ENCODE data around the gene DIPK1A.

The DIPK1A gene

GRCh38 chr1:92931691-92932090 lies 29.6 kb downstream of the DIPK1A start:
- DNase-seq (ENCODE audit: insufficient read length) (no peak), FAIRE-seq (peak; percentile 51)
- TF ChIP-seq TAF1 (IDR thresholded peaks at IDR 0.05; ENCODE audit: borderline replicate concordance, low read depth, low read length) (no peak), POLR2A (IDR thresholded peaks at IDR 0.05; ENCODE audit: low read depth, low read length) (no peak), POLR2AphosphoS5 (IDR thresholded peaks at IDR 0.05; ENCODE audit: low read depth, low read length) (no peak)

DNA sequence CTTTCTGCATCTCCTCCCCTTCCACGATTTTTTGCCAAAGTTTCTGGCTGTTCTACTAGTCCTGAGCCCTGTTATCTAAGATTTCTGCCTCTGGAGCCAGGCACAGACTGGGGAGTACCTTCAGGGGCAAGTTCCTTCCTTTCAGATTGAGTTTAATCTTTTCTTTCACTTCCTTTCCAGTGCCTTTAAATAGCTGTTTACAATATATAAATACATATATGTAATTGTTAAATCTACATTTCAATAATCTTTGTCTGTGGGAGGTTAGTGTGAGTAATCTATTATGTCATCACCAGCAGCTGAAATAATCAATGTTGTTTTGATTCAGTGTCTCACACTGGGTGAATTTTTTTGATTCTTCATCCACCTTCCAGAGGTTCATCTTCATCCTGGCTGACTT lies 31.8 kb downstream of the DIPK1A start:
- DNase-seq (ENCODE audit: insufficient read length) (no peak), FAIRE-seq (peak; percentile 40)
- TF ChIP-seq TAF1 (IDR thresholded peaks at IDR 0.05; ENCODE audit: borderline replicate concordance, low read depth, low read length) (no peak), POLR2AphosphoS5 (IDR thresholded peaks at IDR 0.05; ENCODE audit: low read depth, low read length) (no peak), POLR2A (IDR thresholded peaks at IDR 0.05; ENCODE audit: low read depth, low read length) (no peak)

DNA sequence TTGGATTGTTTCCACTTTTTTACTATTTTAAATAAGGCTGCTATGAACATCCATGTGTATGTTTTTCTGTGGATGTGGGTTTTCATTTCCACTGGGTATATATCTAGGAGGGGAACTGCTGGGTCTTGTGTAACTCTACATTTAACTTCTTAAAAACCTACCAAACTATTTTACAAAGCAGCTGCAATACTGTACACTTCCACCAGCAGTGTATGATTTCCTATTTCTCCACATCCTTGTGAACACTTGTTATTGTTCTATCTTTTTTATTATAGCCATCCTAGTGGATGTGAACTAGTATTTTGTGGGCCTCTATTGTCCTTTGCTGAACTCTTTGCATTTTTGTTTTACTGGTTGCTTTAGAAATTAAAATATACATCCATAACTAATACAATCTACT lies 33.4 kb downstream of the DIPK1A start:
- no peak for FAIRE-seq
- TF ChIP-seq POLR2AphosphoS5 (IDR thresholded peaks at IDR 0.05; ENCODE audit: low read depth, low read length) (no peak), POLR2A (IDR thresholded peaks at IDR 0.05; ENCODE audit: low read depth, low read length) (no peak), TAF1 (IDR thresholded peaks at IDR 0.05; ENCODE audit: borderline replicate concordance, low read depth, low read length) (no peak)
- no peak for DNase-seq (ENCODE audit: insufficient read length)

- TF ChIP-seq POLR2AphosphoS5 (IDR thresholded peaks at IDR 0.05; ENCODE audit: low read depth, low read length) (no peak), POLR2A (IDR thresholded peaks at IDR 0.05; ENCODE audit: low read depth, low read length) (no peak), TAF1 (IDR thresholded peaks at IDR 0.05; ENCODE audit: borderline replicate concordance, low read depth, low read length) (no peak)
- no peak for DNase-seq (ENCODE audit: insufficient read length)
- no peak for FAIRE-seq
Measured at GRCh38 chr1:92926873-92927272, 34.4 kb downstream of the DIPK1A start.

GRCh38 chr1:92924501-92924900 lies 36.8 kb downstream of the DIPK1A start:
- DNase-seq (ENCODE audit: insufficient read length) = no peak
- peak; percentile 40 for FAIRE-seq
- no peak for TF ChIP-seq POLR2AphosphoS5 (IDR thresholded peaks at IDR 0.05; ENCODE audit: low read depth, low read length)
- no peak for TF ChIP-seq POLR2A (IDR thresholded peaks at IDR 0.05; ENCODE audit: low read depth, low read length)
- no peak for TF ChIP-seq TAF1 (IDR thresholded peaks at IDR 0.05; ENCODE audit: borderline replicate concordance, low read depth, low read length)

- no peak for TF ChIP-seq TAF1 (IDR thresholded peaks at IDR 0.05; ENCODE audit: borderline replicate concordance, low read depth, low read length)
- no peak for TF ChIP-seq POLR2AphosphoS5 (IDR thresholded peaks at IDR 0.05; ENCODE audit: low read depth, low read length)
- TF ChIP-seq POLR2A (IDR thresholded peaks at IDR 0.05; ENCODE audit: low read depth, low read length) = no peak
- no peak for FAIRE-seq
Measured at GRCh38 chr1:92923664-92924063, 37.6 kb downstream of the DIPK1A start.

DNA sequence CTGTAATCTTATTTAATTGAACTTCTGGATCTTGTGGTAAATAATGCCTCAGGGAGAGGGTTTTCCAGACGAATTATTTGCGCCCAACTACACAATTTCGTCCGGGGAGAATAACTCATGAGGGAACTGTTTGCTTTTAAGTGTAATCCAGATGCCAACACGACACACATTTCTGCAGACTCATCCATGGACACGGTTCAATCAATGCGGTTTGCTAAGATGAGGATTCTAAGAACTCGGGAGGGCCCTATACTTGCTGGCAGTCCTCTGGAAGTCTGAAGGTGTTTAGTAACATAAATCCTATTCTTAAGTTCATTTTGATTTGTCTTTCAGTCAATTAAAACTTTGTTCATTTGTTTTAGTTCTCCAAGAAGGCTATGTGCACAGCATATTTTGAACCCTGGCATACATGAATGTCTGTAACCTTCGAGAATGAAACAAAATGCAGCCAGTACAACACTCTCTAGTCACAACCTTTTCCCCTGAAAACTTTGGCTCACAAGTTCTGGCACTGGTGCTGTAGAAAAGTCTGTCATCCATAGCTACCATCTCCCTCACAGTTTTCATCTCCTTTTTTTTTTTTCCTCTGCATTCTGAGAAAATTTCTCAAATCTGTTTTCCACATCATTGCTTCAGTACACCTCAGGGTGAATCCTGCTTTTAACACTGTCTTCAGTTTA lies 38.8 kb downstream of the DIPK1A start:
- DNase-seq (ENCODE audit: insufficient read length) (no peak), FAIRE-seq (no peak)
- no peak for TF ChIP-seq POLR2A (IDR thresholded peaks at IDR 0.05; ENCODE audit: low read depth, low read length)
- no peak for TF ChIP-seq POLR2AphosphoS5 (IDR thresholded peaks at IDR 0.05; ENCODE audit: low read depth, low read length)
- TF ChIP-seq TAF1 (IDR thresholded peaks at IDR 0.05; ENCODE audit: borderline replicate concordance, low read depth, low read length) = no peak

More at GRCh38 chr1:92923664-92924063, 37.6 kb downstream of the DIPK1A start:
- no peak for DNase-seq (ENCODE audit: insufficient read length)

DNA sequence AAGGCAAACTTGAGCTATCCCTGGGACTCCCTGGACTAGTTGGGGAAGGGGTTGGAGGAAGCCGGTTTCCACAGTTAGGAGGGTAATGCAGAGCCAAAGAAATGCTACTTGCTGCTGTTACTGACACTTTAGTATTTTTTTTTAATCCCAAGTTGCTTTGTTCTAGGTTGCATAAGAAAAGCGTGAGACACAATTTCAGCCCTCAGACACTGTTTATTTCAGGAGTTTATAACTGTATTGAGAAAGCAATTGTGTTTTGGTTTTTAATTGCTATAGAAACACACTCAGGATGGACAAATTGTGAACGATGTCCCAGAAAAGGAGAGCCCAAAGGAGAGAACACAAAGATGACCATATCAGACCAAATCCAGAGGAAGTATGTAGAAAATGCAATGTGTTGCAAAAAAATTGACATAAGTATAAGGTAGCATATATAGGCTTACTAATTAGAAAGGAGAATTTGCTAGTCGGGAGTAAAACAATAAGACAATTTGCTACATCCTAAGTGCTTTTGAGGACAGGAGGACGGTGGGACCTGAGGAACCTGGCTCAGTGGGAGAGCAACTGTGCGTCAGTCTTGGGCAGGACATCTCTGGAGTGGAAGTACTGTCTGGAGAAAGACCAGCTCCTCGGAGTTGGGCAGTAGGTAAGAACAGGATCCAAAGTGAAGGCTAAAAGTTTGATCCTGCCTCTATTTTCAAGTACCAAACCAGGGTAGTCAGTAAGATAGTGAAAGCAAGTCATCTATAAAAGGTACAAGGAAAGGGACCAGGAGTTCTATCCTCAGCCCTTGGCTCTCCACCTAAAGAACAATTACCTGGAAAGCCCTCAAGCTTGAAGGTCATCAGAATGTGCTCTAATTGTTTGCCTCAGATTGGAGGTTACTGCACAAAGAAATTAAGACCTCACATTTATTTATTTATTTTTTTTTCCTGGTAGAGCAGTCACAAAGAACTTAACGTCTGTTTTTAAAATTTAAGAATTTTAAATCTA lies 39.9 kb downstream of the DIPK1A start:
- FAIRE-seq (no peak), DNase-seq (ENCODE audit: insufficient read length) (no peak)
- TF ChIP-seq POLR2A (IDR thresholded peaks at IDR 0.05; ENCODE audit: low read depth, low read length) = no peak
- no peak for TF ChIP-seq TAF1 (IDR thresholded peaks at IDR 0.05; ENCODE audit: borderline replicate concordance, low read depth, low read length)
- TF ChIP-seq POLR2AphosphoS5 (IDR thresholded peaks at IDR 0.05; ENCODE audit: low read depth, low read length) = no peak

GRCh38 chr1:92916899-92917298 lies 44.4 kb downstream of the DIPK1A start:
- DNase-seq (ENCODE audit: insufficient read length) = no peak
- TF ChIP-seq POLR2A (IDR thresholded peaks at IDR 0.05; ENCODE audit: low read depth, low read length) (no peak), TAF1 (IDR thresholded peaks at IDR 0.05; ENCODE audit: borderline replicate concordance, low read depth, low read length) (no peak), POLR2AphosphoS5 (IDR thresholded peaks at IDR 0.05; ENCODE audit: low read depth, low read length) (no peak)
- no peak for FAIRE-seq

DNA sequence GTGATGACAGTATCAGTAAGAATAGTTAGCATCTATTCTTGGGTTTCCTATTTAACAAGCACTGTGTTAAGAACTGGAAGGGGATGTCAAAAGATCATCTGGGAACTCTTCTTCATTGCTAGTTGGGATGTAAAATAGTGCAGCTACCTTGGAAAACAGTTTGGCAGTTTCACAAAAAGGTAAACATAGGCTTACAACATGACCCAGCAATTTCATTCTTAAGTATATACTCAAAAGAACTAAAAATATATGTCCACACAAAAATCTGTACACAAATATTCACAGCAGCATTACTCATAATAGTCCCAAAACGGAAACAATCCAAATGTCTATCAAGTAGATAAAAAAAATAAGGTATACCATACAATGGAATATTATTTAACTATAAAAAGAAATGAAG lies 45.7 kb downstream of the DIPK1A start:
- no peak for TF ChIP-seq POLR2A (IDR thresholded peaks at IDR 0.05; ENCODE audit: low read depth, low read length)
- no peak for TF ChIP-seq TAF1 (IDR thresholded peaks at IDR 0.05; ENCODE audit: borderline replicate concordance, low read depth, low read length)
- no peak for TF ChIP-seq POLR2AphosphoS5 (IDR thresholded peaks at IDR 0.05; ENCODE audit: low read depth, low read length)
- DNase-seq (ENCODE audit: insufficient read length) = no peak
- FAIRE-seq = no peak

DNA sequence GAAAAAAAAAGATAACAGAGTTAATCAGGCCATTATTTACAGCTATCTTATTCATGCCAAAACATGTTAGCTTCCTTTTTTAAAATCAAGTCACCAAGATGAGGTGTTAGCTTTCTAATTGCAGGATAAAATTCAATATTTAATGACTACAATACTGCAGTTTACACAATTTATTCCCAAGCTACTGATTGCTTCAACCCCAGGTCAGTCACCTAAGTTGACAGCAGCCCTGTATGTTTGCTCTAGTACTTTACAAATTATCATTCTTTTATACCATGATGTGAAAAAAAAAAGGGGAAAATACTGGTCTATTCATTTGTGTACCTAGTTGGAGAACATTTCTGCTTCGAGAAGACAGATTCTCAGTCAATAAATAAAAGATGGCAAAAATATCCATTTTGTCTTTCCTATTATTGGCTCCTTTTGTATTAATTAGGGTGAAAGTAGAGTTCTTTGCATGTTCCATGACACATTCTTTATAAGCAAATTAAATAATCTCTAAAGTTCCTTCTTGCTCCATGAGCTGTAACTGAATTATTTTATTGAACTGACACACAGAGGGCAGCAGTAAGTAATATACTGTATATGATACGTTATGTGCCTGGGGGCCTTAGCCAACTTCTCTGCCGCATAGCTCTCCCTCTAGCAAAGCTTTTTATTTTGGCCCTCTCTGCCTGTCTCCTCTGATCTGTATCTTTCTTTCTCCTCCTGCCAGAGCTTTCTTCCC lies 48.0 kb downstream of the DIPK1A start:
- TF ChIP-seq POLR2AphosphoS5 (IDR thresholded peaks at IDR 0.05; ENCODE audit: low read depth, low read length) (no peak), TAF1 (IDR thresholded peaks at IDR 0.05; ENCODE audit: borderline replicate concordance, low read depth, low read length) (no peak), POLR2A (IDR thresholded peaks at IDR 0.05; ENCODE audit: low read depth, low read length) (no peak)
- FAIRE-seq = no peak

More for the DNA sequence above, 48.0 kb downstream of the DIPK1A start:
- no peak for DNase-seq (ENCODE audit: insufficient read length)
